HG02798 (cell line): ENCODE results near the gene LRRC3.

Experiments
- ATAC-seq: cut with Tn5 transposase; IDR thresholded peaks from one replicate; pipeline ENCODE4 v1.9.1; 2021; ENCODE audit warnings: mild to moderate bottlenecking; ENCODE audit not compliant: unreplicated experiment, poor library complexity

LRRC3 gene

GRCh38 chr21:44507673-44508425 lies 52.5 kb downstream of the LRRC3 start:
- ATAC-seq, result no peak

DNA sequence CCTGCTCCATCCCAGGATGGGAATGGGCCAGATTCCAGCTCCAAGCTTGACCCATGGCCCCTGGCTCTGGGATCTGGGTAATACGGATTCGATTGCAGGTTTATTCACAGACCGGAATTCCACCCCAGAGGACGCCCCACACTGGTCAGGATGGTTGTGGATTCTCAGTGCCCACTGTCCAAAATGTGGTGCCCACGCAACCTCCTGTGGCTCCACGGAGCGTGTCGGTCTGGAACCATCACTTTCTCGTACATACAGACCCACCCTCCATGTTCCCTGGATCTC lies 53.1 kb downstream of the LRRC3 start:
- no peak for ATAC-seq

- no peak for ATAC-seq
These were observed 53.6 kb downstream of the LRRC3 start for GRCh38 chr21:44508711-44509445.

DNA sequence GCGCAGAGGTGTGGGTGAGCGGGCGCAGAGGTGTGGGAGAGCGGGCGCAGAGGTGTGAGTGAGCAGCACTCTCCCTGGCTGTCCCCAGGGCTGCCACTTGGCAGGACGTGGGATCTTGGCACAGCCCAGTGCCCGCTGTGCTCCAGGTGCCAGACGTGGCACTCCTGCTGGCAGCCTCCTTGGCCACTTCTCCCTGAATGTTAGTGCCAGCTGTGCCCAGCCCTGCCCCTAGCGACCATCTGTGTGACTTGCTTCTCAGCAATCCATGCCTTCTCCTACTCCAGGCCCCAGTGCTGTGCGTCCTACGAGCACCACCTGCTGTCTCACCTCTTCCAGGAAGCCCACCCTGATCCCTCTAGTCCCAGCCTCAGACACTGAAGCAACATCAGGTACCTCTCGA lies 54.2 kb downstream of the LRRC3 start:
- no peak for ATAC-seq

GRCh38 chr21:44510109-44510507 lies 54.8 kb downstream of the LRRC3 start:
- no peak for ATAC-seq

DNA sequence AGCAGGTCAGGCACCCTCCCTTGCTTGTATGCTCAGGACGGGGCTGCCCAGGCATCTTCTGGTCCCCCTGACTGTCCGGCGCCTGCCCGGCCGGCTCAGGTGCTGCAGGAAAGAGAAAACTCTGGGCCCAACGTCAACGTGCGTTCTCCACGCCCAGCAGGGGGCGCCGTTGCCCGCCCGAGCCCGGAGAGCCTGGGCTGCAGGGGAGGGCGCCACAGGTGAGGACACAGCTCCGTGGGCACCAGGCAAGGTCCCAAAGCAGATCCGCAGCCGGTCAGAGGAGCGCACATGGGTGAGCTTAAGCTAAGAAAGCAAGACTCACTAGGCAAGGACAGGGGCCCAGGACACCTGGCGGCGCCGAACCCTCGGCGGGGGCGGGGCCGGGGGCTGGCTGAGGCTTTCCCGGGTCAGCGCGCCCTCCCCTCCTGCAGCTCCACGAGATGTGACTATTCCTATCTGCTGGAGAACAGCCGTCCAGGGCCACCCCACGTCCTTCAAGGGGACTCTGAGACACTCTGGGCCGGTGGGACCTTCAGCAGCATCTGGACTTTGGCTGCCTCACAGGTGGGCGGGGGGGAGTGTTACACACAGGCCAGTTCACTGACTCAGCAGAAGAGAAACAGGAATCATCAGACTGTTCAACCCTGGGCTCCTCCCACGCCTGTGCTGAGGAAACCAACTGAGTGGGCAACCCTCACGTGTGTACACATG lies 55.4 kb downstream of the LRRC3 start:
- no peak for ATAC-seq

DNA sequence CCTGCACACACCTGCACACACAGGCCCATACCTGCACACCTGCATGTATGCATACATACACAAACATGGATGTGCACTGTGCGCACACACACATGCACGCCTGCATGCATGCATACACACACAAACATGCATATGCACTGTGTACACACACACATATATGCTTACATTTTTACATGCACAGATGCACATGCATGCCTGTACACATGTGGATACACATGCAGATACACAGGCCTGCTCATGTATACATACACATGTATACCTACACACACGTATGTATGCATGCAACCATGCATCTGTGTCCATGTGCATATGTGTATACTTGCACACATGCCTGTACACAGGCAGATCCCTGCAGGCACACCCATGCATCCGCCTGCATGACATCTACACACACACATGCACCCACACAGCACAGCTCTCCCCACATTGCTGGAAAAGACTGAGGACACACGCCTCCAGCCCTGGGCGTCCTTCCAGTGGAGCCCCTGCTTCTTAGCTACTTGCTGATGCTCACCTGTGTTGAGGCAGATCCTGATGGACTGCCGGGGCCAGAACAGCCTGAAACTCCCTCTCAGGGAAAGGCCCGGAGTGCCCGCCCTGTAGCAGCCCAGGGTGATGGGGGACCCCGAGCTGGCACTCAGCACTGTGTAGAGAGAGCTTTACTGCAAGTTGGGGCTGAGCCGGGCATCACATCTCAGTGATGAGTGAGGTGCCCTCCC lies 56.1 kb downstream of the LRRC3 start:
- ATAC-seq, result no peak
